NB4 (cell line): ENCODE measurements around the gene RCC1.

Source experiments
- DNase-seq: peaks from one replicate; pipeline ENCODE4 v3.0.0; 2010; ENCODE audit warnings: low read depth
- H3K4me3 ChIP-seq: one replicate; pipeline ENCODE4 v1.5.1; 2011; ENCODE audit warnings: mild to moderate bottlenecking, low read depth, low read length, moderate library complexity
- MYC ChIP-seq: IDR thresholded peaks from 2 replicates; pipeline ENCODE4 v1.6.1; 2011; ENCODE audit warnings: low read depth, low read length
- POLR2A ChIP-seq: IDR thresholded peaks from 2 replicates; pipeline ENCODE4 v1.6.1; 2011; ENCODE audit warnings: mild to moderate bottlenecking; ENCODE audit not compliant: insufficient read length; ENCODE audit errors: extremely low read depth
- TF ChIP-seq, protein P1 (sequence below): IDR thresholded peaks from one replicate; pipeline ENCODE4 v1.5.1; 2012; ENCODE audit warnings: low read depth, low read length
- TF ChIP-seq, protein P2 (sequence below): IDR thresholded peaks from 2 replicates; pipeline ENCODE4 v1.6.1; 2011; ENCODE audit warnings: low read depth, low read length

Gene RCC1

DNA sequence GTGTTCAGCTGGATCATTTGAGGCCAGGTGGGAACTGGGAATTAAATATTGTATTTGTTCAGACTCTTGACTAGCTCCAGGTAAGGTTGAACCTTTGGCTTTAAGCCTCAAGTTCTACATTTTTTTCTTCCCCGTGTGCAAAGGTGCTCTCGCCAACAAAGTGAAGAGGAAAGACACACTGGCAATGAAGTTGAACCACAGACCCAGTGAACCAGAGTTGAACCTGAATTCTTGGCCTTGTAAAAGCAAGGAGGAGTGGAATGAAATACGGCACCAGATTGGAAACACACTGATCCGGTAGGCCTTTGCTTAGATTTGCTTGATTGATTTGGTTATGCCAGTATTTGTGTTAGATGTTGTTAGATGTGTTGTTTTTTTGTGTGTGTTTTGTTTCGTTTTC lies 25.5 kb upstream of the RCC1 start:
- no peak for DNase-seq
- TF ChIP-seq POLR2A = no peak
- no peak for TF ChIP-seq MYC
- TF ChIP-seq, protein P1, sequence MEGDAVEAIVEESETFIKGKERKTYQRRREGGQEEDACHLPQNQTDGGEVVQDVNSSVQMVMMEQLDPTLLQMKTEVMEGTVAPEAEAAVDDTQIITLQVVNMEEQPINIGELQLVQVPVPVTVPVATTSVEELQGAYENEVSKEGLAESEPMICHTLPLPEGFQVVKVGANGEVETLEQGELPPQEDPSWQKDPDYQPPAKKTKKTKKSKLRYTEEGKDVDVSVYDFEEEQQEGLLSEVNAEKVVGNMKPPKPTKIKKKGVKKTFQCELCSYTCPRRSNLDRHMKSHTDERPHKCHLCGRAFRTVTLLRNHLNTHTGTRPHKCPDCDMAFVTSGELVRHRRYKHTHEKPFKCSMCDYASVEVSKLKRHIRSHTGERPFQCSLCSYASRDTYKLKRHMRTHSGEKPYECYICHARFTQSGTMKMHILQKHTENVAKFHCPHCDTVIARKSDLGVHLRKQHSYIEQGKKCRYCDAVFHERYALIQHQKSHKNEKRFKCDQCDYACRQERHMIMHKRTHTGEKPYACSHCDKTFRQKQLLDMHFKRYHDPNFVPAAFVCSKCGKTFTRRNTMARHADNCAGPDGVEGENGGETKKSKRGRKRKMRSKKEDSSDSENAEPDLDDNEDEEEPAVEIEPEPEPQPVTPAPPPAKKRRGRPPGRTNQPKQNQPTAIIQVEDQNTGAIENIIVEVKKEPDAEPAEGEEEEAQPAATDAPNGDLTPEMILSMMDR = no peak
- TF ChIP-seq, protein P2, sequence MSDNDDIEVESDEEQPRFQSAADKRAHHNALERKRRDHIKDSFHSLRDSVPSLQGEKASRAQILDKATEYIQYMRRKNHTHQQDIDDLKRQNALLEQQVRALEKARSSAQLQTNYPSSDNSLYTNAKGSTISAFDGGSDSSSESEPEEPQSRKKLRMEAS = no peak
- no peak overlapping the region for H3K4me3 ChIP-seq

DNA sequence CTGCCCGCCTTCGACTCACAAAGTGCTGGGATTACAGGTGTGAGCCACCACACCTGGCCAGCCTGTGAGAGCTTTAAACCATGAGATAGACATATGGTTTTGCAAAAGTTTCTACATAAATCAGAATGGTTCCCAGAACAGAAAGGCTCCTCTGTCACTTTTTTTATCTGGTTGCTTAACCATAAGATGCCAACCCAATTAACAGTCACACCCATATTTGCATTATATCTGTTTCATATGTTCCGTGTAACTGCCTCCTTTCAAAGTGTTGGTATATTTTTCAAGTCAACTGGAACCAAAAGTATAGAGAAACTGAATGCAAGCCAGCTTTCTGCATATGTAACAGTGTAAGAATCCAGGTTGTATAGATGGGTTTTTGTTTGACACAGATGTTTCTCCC lies 23.7 kb upstream of the RCC1 start:
- no peak for DNase-seq
- TF ChIP-seq, protein P1 = no peak
- no peak for TF ChIP-seq MYC
- TF ChIP-seq, protein P2 = no peak
- TF ChIP-seq POLR2A = no peak
- no peak overlapping the region for H3K4me3 ChIP-seq

DNA sequence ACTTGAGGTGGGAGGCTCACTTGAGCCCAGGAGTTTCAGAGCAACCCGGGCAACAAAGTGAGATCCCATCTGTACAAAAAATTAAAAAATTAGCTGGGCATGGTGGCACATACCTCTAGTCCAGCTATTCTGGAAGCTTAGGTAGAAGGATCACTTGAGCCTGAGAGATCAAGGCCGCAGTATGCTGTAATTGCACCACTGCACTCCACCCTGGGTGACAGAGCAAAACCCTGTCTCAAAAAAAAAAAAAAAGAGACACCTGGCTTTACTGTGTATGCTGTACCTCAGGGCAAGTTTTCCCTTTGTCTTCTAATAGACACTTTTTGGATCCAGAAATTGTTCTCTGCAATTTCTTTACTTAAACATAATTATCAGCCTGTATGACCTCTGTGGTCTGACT lies 23.1 kb upstream of the RCC1 start:
- no peak overlapping the region for H3K4me3 ChIP-seq
- no peak for TF ChIP-seq MYC
- TF ChIP-seq, protein P1 = no peak
- no peak for TF ChIP-seq POLR2A
- no peak for DNase-seq

- no peak for DNase-seq
Observed at GRCh38 chr1:28494737-28495136, 11.1 kb upstream of the RCC1 start.

GRCh38 chr1:28499553-28499952 lies 6.3 kb upstream of the RCC1 start:
- DNase-seq = no peak
- H3K4me3 ChIP-seq = no peak overlapping the region
- TF ChIP-seq POLR2A = no peak
- TF ChIP-seq MYC = no peak
- TF ChIP-seq, protein P2 = no peak
- TF ChIP-seq, protein P1 = no peak

More at GRCh38 chr1:28494737-28495136, 11.1 kb upstream of the RCC1 start:
- no peak overlapping the region for H3K4me3 ChIP-seq
- TF ChIP-seq POLR2A = no peak
- no peak for TF ChIP-seq MYC
- TF ChIP-seq, protein P2 = no peak
- TF ChIP-seq, protein P1 = no peak

DNA sequence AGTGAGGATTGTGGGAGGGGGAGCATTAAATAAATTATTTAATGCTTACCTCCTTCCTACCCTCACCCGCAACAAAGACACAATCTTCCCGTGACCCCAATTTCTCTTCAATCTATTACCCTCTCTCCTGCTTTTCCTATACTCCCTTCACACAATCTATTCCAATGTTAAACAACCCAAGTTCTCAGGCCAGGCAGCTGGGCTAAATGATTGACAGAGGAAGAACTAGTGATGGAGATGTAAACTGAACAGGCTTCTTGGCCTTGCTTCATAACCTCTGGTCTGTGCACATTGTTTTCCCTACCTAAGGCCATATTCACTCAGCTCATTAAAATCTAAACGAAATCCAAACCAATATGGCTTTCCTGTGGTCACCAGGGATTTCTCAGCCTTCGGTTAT lies 3.9 kb upstream of the RCC1 start:
- H3K4me3 ChIP-seq = no peak overlapping the region
- TF ChIP-seq, protein P1 = no peak
- TF ChIP-seq, protein P2 = no peak
- TF ChIP-seq MYC (no peak), POLR2A (no peak)
- DNase-seq = no peak
